Measurements from ENCODE around the gene ZDHHC14. TPM values are rescaled to one million over a fixed set of nuclear protein-coding genes. Genes with fewer than 3 reads are reported as not detected.
"Not testable (repeated sequence)": the region's sequence is repeated elsewhere in the genome, so short reads cannot be mapped to it uniquely, and the experiment has no call there.

ZDHHC14 gene
- total RNA-seq, 1 donor from 2014 or later = 9.3 TPM

- Histone ChIP-seq H3K4me3 (peak overlapping the region; percentile 98), H3K4me1 (peaks cover 26% of the 10 kb centered on the region), H3K27ac (peak overlapping the region; percentile 95), H3K36me3 (no peaks in the 10 kb centered on the region), H3K9me3 (no peaks in the 10 kb centered on the region), H3K27me3 (ENCODE audit: low read depth) (no peaks in the 10 kb centered on the region)
- no peak for ATAC-seq
- no peak for TF ChIP-seq CTCF (IDR thresholded peaks at IDR 0.05)
- intact Hi-C loops (cut with DNase I) = no loop called here
- peak; percentile 66 for DNase-seq
Measured at GRCh38 chr6:157381631-157382621, 936 bp downstream of the ZDHHC14 start.

- ATAC-seq = no peak
- H3K36me3 ChIP-seq = no peaks in the 10 kb centered on the region
- DNase-seq = no peak
- H3K9me3 ChIP-seq = no peaks in the 10 kb centered on the region
- H3K27me3 ChIP-seq (ENCODE audit: low read depth) = no peaks in the 10 kb centered on the region
- intact Hi-C loops (cut with DNase I) = no loop called here
- no peak for TF ChIP-seq CTCF (IDR thresholded peaks at IDR 0.05)
- peak overlapping the region; percentile 74 for H3K27ac ChIP-seq
- peaks cover 26% of the 10 kb centered on the region for H3K4me1 ChIP-seq
- H3K4me3 ChIP-seq = peak overlapping the region; percentile 98
Measured at GRCh38 chr6:157382821-157383220, 1.8 kb downstream of the ZDHHC14 start.

GRCh38 chr6:157383471-157383870, 2.5 kb downstream of the ZDHHC14 start:
- Histone ChIP-seq H3K4me3 (peak overlapping the region; percentile 98), H3K27ac (no peak overlapping the region), H3K9me3 (no peaks in the 10 kb centered on the region), H3K36me3 (no peaks in the 10 kb centered on the region), H3K4me1 (peaks cover 26% of the 10 kb centered on the region), H3K27me3 (ENCODE audit: low read depth) (no peaks in the 10 kb centered on the region)
- DNase-seq = no peak
- no peak for ATAC-seq
- no peak for TF ChIP-seq CTCF (IDR thresholded peaks at IDR 0.05)
- intact Hi-C loops (cut with DNase I) = no loop called here

GRCh38 chr6:157384962-157385361, 4.0 kb downstream of the ZDHHC14 start:
- peaks cover 22% of the 10 kb centered on the region for H3K4me1 ChIP-seq
- H3K27ac ChIP-seq; H3K27me3 ChIP-seq (ENCODE audit: low read depth); H3K9me3 ChIP-seq; intact Hi-C loops (cut with DNase I); H3K36me3 ChIP-seq; DNase-seq; ATAC-seq; H3K4me3 ChIP-seq: not testable (repeated sequence)

- no peak overlapping the region for H3K27ac ChIP-seq
- H3K27me3 ChIP-seq (ENCODE audit: low read depth) = no peaks in the 10 kb centered on the region
- intact Hi-C loops (cut with DNase I) = no loop called here
- H3K4me1 ChIP-seq = peaks cover 22% of the 10 kb centered on the region
- H3K36me3 ChIP-seq = no peaks in the 10 kb centered on the region
- peaks cover 5% of the 10 kb centered on the region for H3K9me3 ChIP-seq
- no peak for TF ChIP-seq CTCF (IDR thresholded peaks at IDR 0.05)
- ATAC-seq (no peak), DNase-seq (no peak)
- no peak overlapping the region for H3K4me3 ChIP-seq
Measured at GRCh38 chr6:157385482-157385881, 4.5 kb downstream of the ZDHHC14 start.

GRCh38 chr6:157386023-157386422, 5.0 kb downstream of the ZDHHC14 start:
- intact Hi-C loops (cut with DNase I) = no loop called here
- DNase-seq = no peak
- H3K27ac ChIP-seq = no peak overlapping the region
- no peak for ATAC-seq
- no peaks in the 10 kb centered on the region for H3K36me3 ChIP-seq
- no peak for TF ChIP-seq CTCF (IDR thresholded peaks at IDR 0.05)
- H3K4me3 ChIP-seq = no peak overlapping the region
- peaks cover 10% of the 10 kb centered on the region for H3K9me3 ChIP-seq
- H3K27me3 ChIP-seq (ENCODE audit: low read depth) = no peaks in the 10 kb centered on the region
- H3K4me1 ChIP-seq = peaks cover 22% of the 10 kb centered on the region
